22Rv1 (cell line): Measurements from ENCODE around the gene TMX1.

ENCODE experiments used
- H3K27ac ChIP-seq: fragments of 450-650 bp; 2 replicates; pipeline ENCODE4 v1.5.1; 2017
- ZFX ChIP-seq: fragments of 450-650 bp; IDR thresholded peaks from 2 replicates; pipeline ENCODE4 v1.6.1; 2017; ENCODE audit warnings: antibody characterized with exemption, borderline replicate concordance
- TF ChIP-seq, protein P1 (sequence below): fragments of 450-650 bp; IDR thresholded peaks from 2 replicates; pipeline ENCODE4 v1.5.1; 2017; ENCODE audit warnings: mild to moderate bottlenecking

Gene TMX1

DNA sequence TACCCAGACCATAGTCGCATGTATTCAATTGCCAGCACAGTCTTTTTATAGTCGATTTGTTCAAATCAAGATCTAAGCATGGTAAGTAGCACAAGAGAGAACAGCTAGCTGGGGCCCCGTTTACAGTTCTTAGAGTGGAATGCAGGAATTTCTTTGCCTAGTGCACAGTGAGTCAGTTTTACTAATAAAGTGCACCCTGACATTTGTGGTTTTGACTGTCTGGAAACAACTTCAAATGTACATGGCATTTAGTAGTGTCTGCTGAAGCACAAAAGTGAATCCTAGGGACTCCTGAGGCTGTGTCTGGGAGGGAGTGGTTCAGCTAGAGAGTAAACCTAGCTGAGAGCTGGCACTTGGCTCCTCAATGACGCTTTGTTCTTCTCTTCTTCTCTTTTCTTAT, 64.9 kb downstream of the TMX1 start:
- no peak overlapping the region for H3K27ac ChIP-seq
- no peak for TF ChIP-seq ZFX
- TF ChIP-seq, protein P1, sequence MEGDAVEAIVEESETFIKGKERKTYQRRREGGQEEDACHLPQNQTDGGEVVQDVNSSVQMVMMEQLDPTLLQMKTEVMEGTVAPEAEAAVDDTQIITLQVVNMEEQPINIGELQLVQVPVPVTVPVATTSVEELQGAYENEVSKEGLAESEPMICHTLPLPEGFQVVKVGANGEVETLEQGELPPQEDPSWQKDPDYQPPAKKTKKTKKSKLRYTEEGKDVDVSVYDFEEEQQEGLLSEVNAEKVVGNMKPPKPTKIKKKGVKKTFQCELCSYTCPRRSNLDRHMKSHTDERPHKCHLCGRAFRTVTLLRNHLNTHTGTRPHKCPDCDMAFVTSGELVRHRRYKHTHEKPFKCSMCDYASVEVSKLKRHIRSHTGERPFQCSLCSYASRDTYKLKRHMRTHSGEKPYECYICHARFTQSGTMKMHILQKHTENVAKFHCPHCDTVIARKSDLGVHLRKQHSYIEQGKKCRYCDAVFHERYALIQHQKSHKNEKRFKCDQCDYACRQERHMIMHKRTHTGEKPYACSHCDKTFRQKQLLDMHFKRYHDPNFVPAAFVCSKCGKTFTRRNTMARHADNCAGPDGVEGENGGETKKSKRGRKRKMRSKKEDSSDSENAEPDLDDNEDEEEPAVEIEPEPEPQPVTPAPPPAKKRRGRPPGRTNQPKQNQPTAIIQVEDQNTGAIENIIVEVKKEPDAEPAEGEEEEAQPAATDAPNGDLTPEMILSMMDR, result no peak

DNA sequence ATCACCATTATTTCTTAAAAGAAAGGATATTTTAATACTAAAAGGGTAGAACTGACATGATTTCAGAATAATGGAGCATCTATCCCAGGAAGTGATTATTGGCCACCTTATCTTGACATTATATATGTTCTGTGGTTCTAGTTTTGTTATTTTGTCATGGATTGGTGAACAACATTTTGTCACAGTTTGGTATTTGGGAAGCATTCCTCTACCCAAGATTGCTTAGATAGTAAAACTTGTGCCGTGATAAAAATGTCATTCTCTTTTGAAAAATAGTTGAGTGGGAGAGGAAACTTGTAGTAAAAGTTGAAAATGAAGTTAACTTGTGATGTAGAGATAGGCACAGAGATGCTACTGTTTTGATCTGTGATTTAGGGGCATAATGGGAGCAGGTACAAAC, 65.7 kb downstream of the TMX1 start:
- H3K27ac ChIP-seq, result no peak overlapping the region
- TF ChIP-seq, protein P1, result no peak
- no peak for TF ChIP-seq ZFX
